ENCODE results near the gene TECTA. TPM values are rescaled to one million over a fixed set of nuclear protein-coding genes. Genes with fewer than 3 reads are reported as not detected.
"Not testable (repeated sequence)": the region's sequence is repeated elsewhere in the genome, so short reads cannot be mapped to it uniquely, and the experiment has no call there.

Gene TECTA
- polyA plus RNA-seq, 3 donors, result 0.45 TPM; not detected in 2

- no peaks in the 10 kb centered on the region for H3K79me2 ChIP-seq (ENCODE audit: insufficient read depth, low read length)
- no peak overlapping the region for H3K27ac ChIP-seq (ENCODE audit: low read depth in 1 of 2, low read length in 2 of 2)
- Mint-ChIP-seq H3K4me1 (no peaks in the 10 kb centered on the region), H3K9me3 (peaks cover 0 to 2% (median 0%) of the 10 kb centered on the region in 7 donors), H3K27ac (peak overlapping the region in 2 of 7 donors; percentile 12 to 25), H3K36me3 (no peaks in the 10 kb centered on the region), H3K27me3 (ENCODE audit: low read depth in 3 of 3) (peaks cover 1 to 11% (median 10%) of the 10 kb centered on the region in 3 donors), H3K4me3 (no peak overlapping the region)
- intact Hi-C loops (cut with micrococcal nuclease), result no loop called here
- H4K20me1 ChIP-seq (ENCODE audit: insufficient read depth, low read length), result no peaks in the 10 kb centered on the region
- no peak overlapping the region for H2AFZ ChIP-seq (ENCODE audit: insufficient read depth, low read depth, low read length, poor library complexity, severe bottlenecking)
- no peaks in the 10 kb centered on the region for H3K4me1 ChIP-seq (ENCODE audit: control insufficient read depth in 1 of 2, insufficient read depth in 2 of 2, low read length in 2 of 2)
- H3K27me3 ChIP-seq (ENCODE audit: control insufficient read depth in 2 of 2, insufficient read depth in 2 of 2, low read length in 2 of 2), result peaks cover 0 to 7% of the 10 kb centered on the region in 2 donors
- H3K9me3 ChIP-seq (replicated peaks in 1 of 2; ENCODE audit: control insufficient read depth in 1 of 2, insufficient read depth in 1 of 2, low read length in 2 of 2), result no peaks in the 10 kb centered on the region
- TF ChIP-seq CTCF (IDR thresholded peaks at IDR 0.05), result no peak
- 84% methylated on average over 14 of the region's 15 CpGs for WGBS (ENCODE audit: insufficient coverage)
- DNase-seq, result no peak
- no peaks in the 10 kb centered on the region for H3K36me3 ChIP-seq (replicated peaks in 1 of 2; ENCODE audit: control insufficient read depth in 1 of 2, insufficient read depth in 2 of 2, low read length in 2 of 2)
- no peak overlapping the region for H3K4me3 ChIP-seq (replicated peaks in 1 of 3; ENCODE audit: low read depth in 2 of 3, low read length in 3 of 3)
- no peak overlapping the region for H3K4me2 ChIP-seq (replicated peaks; ENCODE audit: extremely low read depth, low read length, poor library complexity, severe bottlenecking)
- H3K9ac ChIP-seq (ENCODE audit: insufficient read depth, low read length, poor library complexity, severe bottlenecking), result no peak overlapping the region
Measured at GRCh38 chr11:121236115-121237001, 135.3 kb downstream of the TECTA start.

GRCh38 chr11:121237247-121237646 lies 136.2 kb downstream of the TECTA start:
- H3K4me3 ChIP-seq (replicated peaks in 1 of 3; ENCODE audit: low read depth in 2 of 3, low read length in 3 of 3); H2AFZ ChIP-seq (ENCODE audit: insufficient read depth, low read depth, low read length, poor library complexity, severe bottlenecking); H3K36me3 ChIP-seq (replicated peaks in 1 of 2; ENCODE audit: control insufficient read depth in 1 of 2, insufficient read depth in 2 of 2, low read length in 2 of 2); H3K4me3 Mint-ChIP-seq; H3K9me3 ChIP-seq (replicated peaks in 1 of 2; ENCODE audit: control insufficient read depth in 1 of 2, insufficient read depth in 1 of 2, low read length in 2 of 2); H3K9me3 Mint-ChIP-seq; H3K4me1 ChIP-seq (ENCODE audit: control insufficient read depth in 1 of 2, insufficient read depth in 2 of 2, low read length in 2 of 2); H3K79me2 ChIP-seq (ENCODE audit: insufficient read depth, low read length); H3K4me1 Mint-ChIP-seq; H3K4me2 ChIP-seq (replicated peaks; ENCODE audit: extremely low read depth, low read length, poor library complexity, severe bottlenecking); H3K9ac ChIP-seq (ENCODE audit: insufficient read depth, low read length, poor library complexity, severe bottlenecking); DNase-seq; H3K27ac ChIP-seq (ENCODE audit: low read depth in 1 of 2, low read length in 2 of 2); H3K27ac Mint-ChIP-seq; H3K27me3 Mint-ChIP-seq (ENCODE audit: low read depth in 3 of 3); H3K36me3 Mint-ChIP-seq; intact Hi-C loops (cut with micrococcal nuclease); H3K27me3 ChIP-seq (ENCODE audit: control insufficient read depth in 2 of 2, insufficient read depth in 2 of 2, low read length in 2 of 2); H4K20me1 ChIP-seq (ENCODE audit: insufficient read depth, low read length): not testable (repeated sequence)
- 100% methylated on average over 1 of the region's 6 CpGs for WGBS (ENCODE audit: insufficient coverage)

All from CD14-positive monocyte (primary cell).